ENCODE measurements around the gene KRT31.
"Not testable (repeated sequence)": the region's sequence is repeated elsewhere in the genome, so short reads cannot be mapped to it uniquely, and the experiment has no call there.

Gene KRT31

GRCh38 chr17:41429667-41430066 is 32.3 kb upstream of the KRT31 start:
- H3K36me3 Mint-ChIP-seq (ENCODE audit: low read depth): no peaks in the 10 kb centered on the region
- H3K4me3 Mint-ChIP-seq: no peak overlapping the region
- no peak for TF ChIP-seq CTCF (IDR thresholded peaks at IDR 0.05; ENCODE audit: unreplicated experiment in 3 of 3)
- no peak overlapping the region for H3K27ac Mint-ChIP-seq
- no peaks in the 10 kb centered on the region for H3K9me3 Mint-ChIP-seq
- peaks cover 19% of the 10 kb centered on the region for H3K27me3 Mint-ChIP-seq (ENCODE audit: low read depth)
- H3K4me1 Mint-ChIP-seq: peaks cover 14% of the 10 kb centered on the region

- no peak for TF ChIP-seq CTCF (IDR thresholded peaks at IDR 0.05; ENCODE audit: unreplicated experiment in 3 of 3)
- H3K4me1 Mint-ChIP-seq: peaks cover 5% of the 10 kb centered on the region
- no peak overlapping the region for H3K27ac Mint-ChIP-seq
- no peak overlapping the region for H3K4me3 Mint-ChIP-seq
- H3K36me3 Mint-ChIP-seq (ENCODE audit: low read depth): no peaks in the 10 kb centered on the region
- H3K27me3 Mint-ChIP-seq (ENCODE audit: low read depth): peaks cover 19% of the 10 kb centered on the region
- no peaks in the 10 kb centered on the region for H3K9me3 Mint-ChIP-seq
Measured at GRCh38 chr17:41428591-41429291, 31.3 kb upstream of the KRT31 start.

GRCh38 chr17:41424111-41424635 is 26.8 kb upstream of the KRT31 start, which contains the start of gene KRT37:
KRT37 (minus strand) TSS chr17:41424585; CDS start chr17:41424523, 62 bp downstream.
- H3K27ac Mint-ChIP-seq: no peak within 1 kb of the TSS
- no peaks in the 10 kb centered on the region for H3K9me3 Mint-ChIP-seq
- no peak within 1 kb of the TSS for H3K4me3 Mint-ChIP-seq
- no peak for TF ChIP-seq CTCF (IDR thresholded peaks at IDR 0.05; ENCODE audit: unreplicated experiment in 3 of 3)
- H3K27me3 Mint-ChIP-seq (ENCODE audit: low read depth): peaks cover 21% of the 10 kb centered on the region
- H3K36me3 Mint-ChIP-seq (ENCODE audit: low read depth): no peaks in the 10 kb centered on the region
- H3K4me1 Mint-ChIP-seq: no peaks in the 10 kb centered on the region

GRCh38 chr17:41422586-41422985 is 25.2 kb upstream of the KRT31 start:
- H3K9me3 Mint-ChIP-seq; H3K4me3 Mint-ChIP-seq; H3K36me3 Mint-ChIP-seq (ENCODE audit: low read depth); H3K4me1 Mint-ChIP-seq; H3K27ac Mint-ChIP-seq: not testable (repeated sequence)
- peaks cover 21% of the 10 kb centered on the region for H3K27me3 Mint-ChIP-seq (ENCODE audit: low read depth)

GRCh38 chr17:41421617-41422016 is 24.2 kb upstream of the KRT31 start:
- TF ChIP-seq CTCF (IDR thresholded peaks at IDR 0.05; ENCODE audit: unreplicated experiment in 3 of 3): no peak
- Mint-ChIP-seq H3K27me3 (ENCODE audit: low read depth) (peaks cover 21% of the 10 kb centered on the region), H3K4me3 (no peak overlapping the region), H3K27ac (no peak overlapping the region), H3K4me1 (peaks cover under 1% of the 10 kb centered on the region), H3K36me3 (ENCODE audit: low read depth) (no peaks in the 10 kb centered on the region), H3K9me3 (no peaks in the 10 kb centered on the region)

- Mint-ChIP-seq H3K4me1 (peaks cover 6% of the 10 kb centered on the region), H3K27me3 (ENCODE audit: low read depth) (peaks cover 19% of the 10 kb centered on the region), H3K4me3 (no peak overlapping the region), H3K9me3 (no peaks in the 10 kb centered on the region), H3K27ac (no peak overlapping the region), H3K36me3 (ENCODE audit: low read depth) (no peaks in the 10 kb centered on the region)
- no peak for TF ChIP-seq CTCF (IDR thresholded peaks at IDR 0.05; ENCODE audit: unreplicated experiment in 3 of 3)
Measured at GRCh38 chr17:41421116-41421515, 23.7 kb upstream of the KRT31 start.

Measured in nephron (organoid).